Natural killer cell (primary cell): Measurements from ENCODE around the gene TARS3. TPM values are rescaled to one million over a fixed set of nuclear protein-coding genes. Genes with fewer than 3 reads are reported as not detected.

Experiments used
- ATAC-seq, 3 donors: fragments of 150-1000 bp in 2 of 3; fragments of 200-7000 bp in 1 of 3; cut with Tn5 transposase; 1 replicate in 1 of 3; 2 replicates in 2 of 3; pipeline ENCODE4 v1.10.0; 2021; ENCODE audit warnings: mild to moderate bottlenecking in 2 of 3, moderate library complexity in 2 of 3
- DNase-seq, 2 donors: peaks; one replicate each; pipeline versions ENCODE4 v3.0.0 to v3.0.0-alpha.2; 2013 to 2021; ENCODE audit warnings: mixed read lengths in 1 of 2
- H3K27ac ChIP-seq: one replicate; pipeline ENCODE4 v1.5.1; 2013; ENCODE audit warnings: mild to moderate bottlenecking, low read length
- H3K27me3 ChIP-seq: one replicate; pipeline ENCODE4 v1.6.1; 2013; ENCODE audit warnings: low read length; ENCODE audit not compliant: control insufficient read depth, insufficient read depth
- H3K36me3 ChIP-seq: one replicate; pipeline ENCODE4 v1.6.1; 2013; ENCODE audit warnings: low read length; ENCODE audit not compliant: control insufficient read depth, insufficient read depth
- H3K4me1 ChIP-seq: one replicate; pipeline ENCODE4 v1.6.1; 2013; ENCODE audit warnings: low read length; ENCODE audit not compliant: control insufficient read depth, insufficient read depth
- H3K4me3 ChIP-seq: one replicate; pipeline ENCODE4 v1.5.1; 2013; ENCODE audit warnings: low read length
- H3K9me3 ChIP-seq: one replicate; pipeline ENCODE4 v1.6.1; 2013; ENCODE audit warnings: low read length; ENCODE audit not compliant: control insufficient read depth, insufficient read depth
- H3K27ac Mint-ChIP-seq, 2 donors: one replicate each; pipeline ENCODE4 v1.8.0; 2022; ENCODE audit warnings: mild to moderate bottlenecking in 2 of 2, mixed read lengths in 2 of 2, moderate library complexity in 1 of 2
- H3K27me3 Mint-ChIP-seq, 2 donors: one replicate each; pipeline ENCODE4 v1.8.0; 2022; ENCODE audit warnings: low read depth in 2 of 2, mixed read lengths in 2 of 2
- H3K36me3 Mint-ChIP-seq: one replicate; pipeline ENCODE4 v1.8.0; 2022; ENCODE audit warnings: mixed read lengths
- H3K4me1 Mint-ChIP-seq, 2 donors: one replicate each; pipeline ENCODE4 v1.8.0; 2022; ENCODE audit warnings: mixed read lengths in 2 of 2
- H3K4me3 Mint-ChIP-seq: one replicate; pipeline ENCODE4 v1.8.0; 2022; ENCODE audit warnings: mild to moderate bottlenecking, moderate library complexity, mixed read lengths
- H3K9me3 Mint-ChIP-seq, 2 donors: one replicate each; pipeline ENCODE4 v1.8.0; 2022; ENCODE audit warnings: mixed read lengths in 2 of 2
- WGBS: methylation state at CpG from one replicate; pipeline ENCODE4 v1.1.7; 2013; ENCODE audit warnings: missing lambda C conversion rate; ENCODE audit not compliant: insufficient coverage; 5-methylcytosine and 5-hydroxymethylcytosine counted together
- intact Hi-C: fragments of 100-400 bp; cut with micrococcal nuclease; formaldehyde crosslinking; loops from one replicate; pipeline ENCODE4 v1.14.2; 2022
- total RNA-seq, 4 donors: library from RNA; stranded (reverse); fragments of 120-200 nt in 1 of 4; gene quantifications; one replicate each; pipeline versions ENCODE4 v1.2.3 to v1.2.4, GENCODE V29; 2013 to 2022
- TF ChIP-seq, protein P1 (sequence below): fragments of 200-600 bp; IDR thresholded peaks from one replicate; pipeline ENCODE4 v1.8.0; 2022; ENCODE audit warnings: antibody characterized with exemption

Gene TARS3
- total RNA-seq, 3 donors from 2014 or later (not counting 1 experiment from before 2014, with no cell fraction given): 11.6 to 20.5 (median 12.1) TPM

DNA sequence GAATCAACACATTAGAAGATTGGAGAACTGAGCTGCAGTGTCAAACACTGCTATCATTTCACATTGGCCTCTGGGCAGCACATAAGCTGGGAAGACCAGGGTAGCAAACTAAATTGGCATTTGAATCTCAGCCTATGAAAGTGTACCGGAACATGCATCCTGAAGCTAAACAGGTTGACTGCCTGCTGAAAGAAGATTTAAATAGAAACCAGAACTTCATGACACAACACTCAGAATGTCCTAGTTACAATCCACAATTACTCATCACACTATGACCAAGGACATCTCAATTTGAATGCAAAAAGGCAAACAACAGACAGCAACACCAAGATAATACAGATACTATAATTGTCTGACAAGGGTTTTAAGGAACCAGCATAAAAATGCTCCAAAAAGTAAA, 98.3 kb downstream of the TARS3 start:
- intact Hi-C loops: no loop called here
- H3K9me3 ChIP-seq: no peaks in the 10 kb centered on the region
- DNase-seq (no peak), ATAC-seq (no peak)
- 100% methylated on average over 1 of the region's 1 CpG for WGBS
- no peak overlapping the region for H3K27ac ChIP-seq
- H3K27me3 ChIP-seq: no peaks in the 10 kb centered on the region
- Mint-ChIP-seq H3K27ac (no peak overlapping the region), H3K4me3 (no peak overlapping the region), H3K9me3 (no peaks in the 10 kb centered on the region), H3K36me3 (peaks cover 5% of the 10 kb centered on the region), H3K27me3 (no peaks in the 10 kb centered on the region), H3K4me1 (peaks cover 12 to 24% of the 10 kb centered on the region in 2 donors)
- H3K4me1 ChIP-seq: no peaks in the 10 kb centered on the region
- TF ChIP-seq, protein P1, sequence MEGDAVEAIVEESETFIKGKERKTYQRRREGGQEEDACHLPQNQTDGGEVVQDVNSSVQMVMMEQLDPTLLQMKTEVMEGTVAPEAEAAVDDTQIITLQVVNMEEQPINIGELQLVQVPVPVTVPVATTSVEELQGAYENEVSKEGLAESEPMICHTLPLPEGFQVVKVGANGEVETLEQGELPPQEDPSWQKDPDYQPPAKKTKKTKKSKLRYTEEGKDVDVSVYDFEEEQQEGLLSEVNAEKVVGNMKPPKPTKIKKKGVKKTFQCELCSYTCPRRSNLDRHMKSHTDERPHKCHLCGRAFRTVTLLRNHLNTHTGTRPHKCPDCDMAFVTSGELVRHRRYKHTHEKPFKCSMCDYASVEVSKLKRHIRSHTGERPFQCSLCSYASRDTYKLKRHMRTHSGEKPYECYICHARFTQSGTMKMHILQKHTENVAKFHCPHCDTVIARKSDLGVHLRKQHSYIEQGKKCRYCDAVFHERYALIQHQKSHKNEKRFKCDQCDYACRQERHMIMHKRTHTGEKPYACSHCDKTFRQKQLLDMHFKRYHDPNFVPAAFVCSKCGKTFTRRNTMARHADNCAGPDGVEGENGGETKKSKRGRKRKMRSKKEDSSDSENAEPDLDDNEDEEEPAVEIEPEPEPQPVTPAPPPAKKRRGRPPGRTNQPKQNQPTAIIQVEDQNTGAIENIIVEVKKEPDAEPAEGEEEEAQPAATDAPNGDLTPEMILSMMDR: no peak
- H3K4me3 ChIP-seq: no peak overlapping the region
- H3K36me3 ChIP-seq: no peaks in the 10 kb centered on the region

DNA sequence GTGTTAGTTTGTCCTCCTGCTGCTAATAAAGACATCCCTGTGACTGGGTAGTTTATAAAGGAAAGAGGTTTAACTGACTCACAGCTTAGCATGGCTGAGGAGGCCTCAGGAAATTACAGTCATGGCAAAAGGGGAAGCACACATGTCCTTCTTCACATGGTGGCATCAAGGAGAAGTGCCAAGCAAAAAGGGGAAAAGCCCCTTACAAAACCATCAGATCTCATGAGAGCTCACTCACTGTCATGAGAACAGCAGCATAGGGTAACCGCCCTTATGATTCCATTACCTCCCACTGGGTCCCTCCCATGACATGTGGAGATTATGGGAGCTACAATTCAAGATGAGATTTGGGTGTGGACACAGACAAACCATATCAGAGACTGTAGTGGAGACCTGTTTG, 99.1 kb downstream of the TARS3 start:
- no peak overlapping the region for H3K27ac ChIP-seq

DNA sequence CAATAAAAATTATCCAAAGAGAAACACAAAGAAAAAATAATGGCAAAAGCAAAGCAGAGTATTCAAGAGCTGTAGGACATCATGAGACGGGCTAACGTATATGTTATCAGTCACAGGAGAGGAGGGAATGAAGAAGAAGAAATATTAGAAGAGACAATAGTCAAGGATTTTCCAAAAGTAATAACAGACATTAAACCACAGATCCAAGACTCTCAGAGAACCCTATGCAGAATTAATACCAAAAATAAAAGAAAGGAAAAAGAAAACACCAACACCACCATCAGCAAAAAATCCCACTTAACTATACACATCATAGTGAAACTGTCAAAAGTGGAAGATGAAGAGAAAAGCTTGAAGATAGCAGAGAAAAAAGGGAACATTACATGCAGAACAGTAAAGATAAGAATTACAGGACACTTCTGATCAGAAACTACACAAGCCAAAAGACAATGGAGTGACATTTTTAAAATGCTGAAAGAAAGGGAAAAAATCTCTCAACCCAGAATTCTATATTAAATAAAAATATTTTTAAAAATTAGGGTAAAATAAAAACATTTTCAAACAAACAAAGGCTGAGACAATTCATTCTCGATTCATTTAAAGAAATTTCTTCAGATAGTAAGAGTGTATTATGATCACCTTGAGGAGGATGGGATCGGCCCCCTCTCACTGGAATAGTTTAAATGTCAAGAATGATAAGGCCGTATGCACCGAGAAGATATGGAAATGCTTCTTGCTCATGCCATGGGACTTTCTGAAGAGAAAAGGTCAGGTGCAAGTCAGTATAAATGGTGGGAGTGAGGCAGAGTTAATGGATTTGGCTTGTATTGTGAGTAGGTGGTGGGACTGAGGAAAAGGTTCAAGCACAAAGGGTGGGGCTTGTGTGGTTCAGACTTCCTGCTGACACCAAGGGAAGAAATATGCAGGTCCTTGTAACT, 100.6 kb downstream of the TARS3 start:
- ATAC-seq: no peak
- H3K27ac Mint-ChIP-seq: no peak overlapping the region
- TF ChIP-seq, protein P1: no peak

More for the DNA sequence above, 99.1 kb downstream of the TARS3 start:
- Mint-ChIP-seq H3K4me3 (no peak overlapping the region), H3K4me1 (peaks cover 12 to 24% of the 10 kb centered on the region in 2 donors), H3K9me3 (no peaks in the 10 kb centered on the region), H3K27ac (no peak overlapping the region), H3K27me3 (no peaks in the 10 kb centered on the region), H3K36me3 (peaks cover 5% of the 10 kb centered on the region)
- Histone ChIP-seq H3K4me3 (no peak overlapping the region), H3K36me3 (no peaks in the 10 kb centered on the region), H3K27me3 (no peaks in the 10 kb centered on the region), H3K4me1 (no peaks in the 10 kb centered on the region), H3K9me3 (no peaks in the 10 kb centered on the region)
- ATAC-seq: no peak
- DNase-seq: no peak
- intact Hi-C loops: no loop called here
- no CpG with 5 or more reads among the region's 1 CpG for WGBS
- TF ChIP-seq, protein P1: no peak

More for the DNA sequence above, 100.6 kb downstream of the TARS3 start:
- Mint-ChIP-seq H3K4me1 (peaks cover 12 to 24% of the 10 kb centered on the region in 2 donors), H3K36me3 (peaks cover 5% of the 10 kb centered on the region), H3K9me3 (no peaks in the 10 kb centered on the region), H3K4me3 (no peak overlapping the region), H3K27me3 (no peaks in the 10 kb centered on the region)
- H3K36me3 ChIP-seq: no peaks in the 10 kb centered on the region
- DNase-seq: no peak
- no peaks in the 10 kb centered on the region for H3K27me3 ChIP-seq
- H3K27ac ChIP-seq: no peak overlapping the region
- intact Hi-C loops: no loop called here
- no peak overlapping the region for H3K4me3 ChIP-seq
- 100% methylated on average over 6 of the region's 6 CpGs for WGBS
- no peaks in the 10 kb centered on the region for H3K9me3 ChIP-seq
- H3K4me1 ChIP-seq: no peaks in the 10 kb centered on the region
